AG09309 (cell line): ENCODE data around the gene PHETA1.
"Not testable (repeated sequence)": the region's sequence is repeated elsewhere in the genome, so short reads cannot be mapped to it uniquely, and the experiment has no call there.

Experiments used
- DNase-seq: peaks from one replicate; pipeline ENCODE4 v3.0.0-alpha.2; 2010; ENCODE audit warnings: low read depth
- H3K4me3 ChIP-seq: 2 replicates; pipeline ENCODE4 v1.5.1; 2011; ENCODE audit warnings: mild to moderate bottlenecking, low read depth, low read length, moderate library complexity; ENCODE audit not compliant: control insufficient read depth
- CTCF ChIP-seq: IDR thresholded peaks from 2 replicates; pipeline ENCODE4 v1.5.1; 2011; ENCODE audit warnings: mild to moderate bottlenecking, low read depth, low read length, inconsistent platforms; ENCODE audit not compliant: insufficient read depth, control insufficient read depth; ENCODE audit errors: missing control alignments

The PHETA1 gene

GRCh38 chr12:111339321-111339938 lies 29.5 kb downstream of the PHETA1 start:
- no peak for DNase-seq
- H3K4me3 ChIP-seq: no peak overlapping the region
- TF ChIP-seq CTCF: no peak

- TF ChIP-seq CTCF: no peak
- no peak overlapping the region for H3K4me3 ChIP-seq
- DNase-seq: no peak
Observed at GRCh38 chr12:111338096-111338495, 30.8 kb downstream of the PHETA1 start.

GRCh38 chr12:111337371-111337770 lies 31.5 kb downstream of the PHETA1 start:
- no peak for TF ChIP-seq CTCF
- no peak for DNase-seq
- H3K4me3 ChIP-seq: no peak overlapping the region

- not testable (repeated sequence) for DNase-seq, H3K4me3 ChIP-seq
Observed at GRCh38 chr12:111336411-111336810, 32.5 kb downstream of the PHETA1 start.

- no peak overlapping the region for H3K4me3 ChIP-seq
- no peak for TF ChIP-seq CTCF
- no peak for DNase-seq
Observed at GRCh38 chr12:111335811-111336210, 33.1 kb downstream of the PHETA1 start.

GRCh38 chr12:111335301-111335700 lies 33.6 kb downstream of the PHETA1 start:
- H3K4me3 ChIP-seq, DNase-seq: not testable (repeated sequence)

- no peak for TF ChIP-seq CTCF
- no peak for DNase-seq
- H3K4me3 ChIP-seq: no peak overlapping the region
Observed at GRCh38 chr12:111334393-111334915, 34.4 kb downstream of the PHETA1 start.

- no peak overlapping the region for H3K4me3 ChIP-seq
- peak; percentile 61 for TF ChIP-seq CTCF
- DNase-seq: peak; percentile 21
Observed at GRCh38 chr12:111330800-111331752, 37.8 kb downstream of the PHETA1 start.
